IPS DF 6.9 (cell line): ENCODE measurements around the gene CHST2.
"Not testable (repeated sequence)": the region's sequence is repeated elsewhere in the genome, so short reads cannot be mapped to it uniquely, and the experiment has no call there.

Experiments
- DNase-seq: peaks from one replicate; pipeline ENCODE4 v3.0.0-alpha.2; 2013; ENCODE audit warnings: low read depth, low spot score
- H3K27ac ChIP-seq: one replicate; pipeline ENCODE4 v1.5.1; 2013; ENCODE audit warnings: low read length, control low read depth
- H3K27me3 ChIP-seq: 2 replicates; pipeline ENCODE4 v1.6.1; 2013; ENCODE audit warnings: mild to moderate bottlenecking, low read length; ENCODE audit not compliant: control insufficient read depth, insufficient read depth
- H3K36me3 ChIP-seq: 2 replicates; pipeline ENCODE4 v1.6.1; 2013; ENCODE audit warnings: low read length; ENCODE audit not compliant: control insufficient read depth, insufficient read depth
- H3K4me1 ChIP-seq: 2 replicates; pipeline ENCODE4 v1.6.1; 2013; ENCODE audit warnings: low read length; ENCODE audit not compliant: control insufficient read depth, insufficient read depth
- H3K4me3 ChIP-seq: 2 replicates; pipeline ENCODE4 v1.5.1; 2013; ENCODE audit warnings: mild to moderate bottlenecking, low read length
- H3K9me3 ChIP-seq: 2 replicates; pipeline ENCODE4 v1.6.1; 2013; ENCODE audit warnings: low read length, inconsistent platforms; ENCODE audit not compliant: control insufficient read depth, insufficient read depth
- WGBS: extraction: QIAGEN DNeasy Blood & Tissue Kit; methylation state at CpG from one replicate; pipeline ENCODE4 v1.1.7; 2013; ENCODE audit warnings: mixed read lengths, missing lambda C conversion rate; ENCODE audit not compliant: insufficient read length, insufficient coverage; 5-methylcytosine and 5-hydroxymethylcytosine counted together

The CHST2 gene

GRCh38 chr3:143151004-143151731 lies 31.6 kb downstream of the CHST2 start:
- DNase-seq, result no peak
- Histone ChIP-seq H3K27ac (no peak overlapping the region), H3K36me3 (no peaks in the 10 kb centered on the region), H3K9me3 (no peaks in the 10 kb centered on the region), H3K4me3 (no peak overlapping the region), H3K27me3 (no peaks in the 10 kb centered on the region), H3K4me1 (no peaks in the 10 kb centered on the region)
- WGBS, result no CpG with 5 or more reads among the region's 7 CpGs

GRCh38 chr3:143152043-143152442 lies 32.5 kb downstream of the CHST2 start:
- no peaks in the 10 kb centered on the region for H3K36me3 ChIP-seq
- H3K9me3 ChIP-seq, result no peaks in the 10 kb centered on the region
- DNase-seq, result no peak
- H3K27me3 ChIP-seq, result no peaks in the 10 kb centered on the region
- no peaks in the 10 kb centered on the region for H3K4me1 ChIP-seq
- H3K27ac ChIP-seq, result no peak overlapping the region
- no CpG with 5 or more reads among the region's 5 CpGs for WGBS
- no peak overlapping the region for H3K4me3 ChIP-seq

GRCh38 chr3:143155756-143156155 lies 36.2 kb downstream of the CHST2 start:
- H3K36me3 ChIP-seq, result 0 out of 2 replicates have a peak, but pooled peaks cover 2% of the 10 kb centered on the region
- H3K27me3 ChIP-seq, result no peaks in the 10 kb centered on the region
- no peaks in the 10 kb centered on the region for H3K4me1 ChIP-seq
- DNase-seq, result no peak
- H3K9me3 ChIP-seq, result no peaks in the 10 kb centered on the region
- no CpG with 5 or more reads among the region's 4 CpGs for WGBS
- no peak overlapping the region for H3K27ac ChIP-seq
- no peak overlapping the region for H3K4me3 ChIP-seq

- H3K4me3 ChIP-seq, result no peak overlapping the region
- no peak overlapping the region for H3K27ac ChIP-seq
- no peaks in the 10 kb centered on the region for H3K9me3 ChIP-seq
- H3K36me3 ChIP-seq, result 0 out of 2 replicates have a peak, but pooled peaks cover 2% of the 10 kb centered on the region
- whole genome bisulfite sequencing, result no CpG with 5 or more reads among the region's 2 CpGs
- no peak for DNase-seq
- H3K4me1 ChIP-seq, result no peaks in the 10 kb centered on the region
- H3K27me3 ChIP-seq, result no peaks in the 10 kb centered on the region
Observed at GRCh38 chr3:143158014-143158988, 38.7 kb downstream of the CHST2 start.

- no peak overlapping the region for H3K27ac ChIP-seq
- H3K27me3 ChIP-seq, result no peaks in the 10 kb centered on the region
- no peak overlapping the region for H3K4me3 ChIP-seq
- no peaks in the 10 kb centered on the region for H3K9me3 ChIP-seq
- no CpG with 5 or more reads among the region's 11 CpGs for WGBS
- H3K4me1 ChIP-seq, result no peaks in the 10 kb centered on the region
- no peak for DNase-seq
- 0 out of 2 replicates have a peak, but pooled peaks cover 2% of the 10 kb centered on the region for H3K36me3 ChIP-seq
Observed at GRCh38 chr3:143160437-143160836, 40.9 kb downstream of the CHST2 start.

GRCh38 chr3:143163562-143164100 lies 44.1 kb downstream of the CHST2 start:
- H3K27me3 ChIP-seq, result no peaks in the 10 kb centered on the region
- no peak overlapping the region for H3K4me3 ChIP-seq
- no peaks in the 10 kb centered on the region for H3K36me3 ChIP-seq
- H3K9me3 ChIP-seq, result no peaks in the 10 kb centered on the region
- WGBS, result no CpG with 5 or more reads among the region's 3 CpGs
- no peak for DNase-seq
- no peak overlapping the region for H3K27ac ChIP-seq
- peaks cover 2% of the 10 kb centered on the region for H3K4me1 ChIP-seq

GRCh38 chr3:143165211-143165610 lies 45.6 kb downstream of the CHST2 start:
- Histone ChIP-seq H3K4me1 (peaks cover 2% of the 10 kb centered on the region), H3K27ac (no peak overlapping the region), H3K4me3 (no peak overlapping the region), H3K9me3 (no peaks in the 10 kb centered on the region), H3K36me3 (no peaks in the 10 kb centered on the region), H3K27me3 (no peaks in the 10 kb centered on the region)
- no peak for DNase-seq
- no CpG with 5 or more reads among the region's 1 CpG for WGBS

- not testable (repeated sequence) for H3K27ac ChIP-seq, H3K27me3 ChIP-seq, H3K4me3 ChIP-seq, H3K4me1 ChIP-seq, DNase-seq, H3K9me3 ChIP-seq, H3K36me3 ChIP-seq
- no CpG with 5 or more reads among the region's 5 CpGs for WGBS
Observed at GRCh38 chr3:143165612-143166285, 46.2 kb downstream of the CHST2 start.

GRCh38 chr3:143166376-143166775 lies 46.8 kb downstream of the CHST2 start:
- DNase-seq, result no peak
- Histone ChIP-seq H3K4me1 (peaks cover 2% of the 10 kb centered on the region), H3K9me3 (no peaks in the 10 kb centered on the region), H3K27ac (no peak overlapping the region), H3K27me3 (no peaks in the 10 kb centered on the region), H3K4me3 (no peak overlapping the region), H3K36me3 (no peaks in the 10 kb centered on the region)
- WGBS, result no CpG with 5 or more reads among the region's 3 CpGs
